Endothelial cell of umbilical vein (primary cell): ENCODE data around the gene RAB44. TPM values are rescaled to one million over a fixed set of nuclear protein-coding genes. Genes with fewer than 3 reads are reported as not detected.

Source experiments
- BruUV-seq: library from RNA; stranded (reverse); fragments of 400-500 nt; replicated peaks from 2 replicates; lab custom pipeline; 2021; lab: Mats Ljungman, UMichigan
- CTCF ChIA-PET: fragments of 300-600, 350-600 bp; sonication (Branson Sonifier 250); formaldehyde crosslinking; loops from one replicate; lab custom pipeline; 2021; ENCODE audit warnings: antibody characterized with exemption, inconsistent platforms; lab: Charles Lee
- POLR2A ChIA-PET: fragments of 300-600, 350-600 bp; sonication (Branson Sonifier 250); formaldehyde crosslinking; loops from one replicate; lab custom pipeline; 2021; ENCODE audit warnings: antibody characterized with exemption, inconsistent platforms; lab: Charles Lee
- DNase-seq: peaks from one replicate; pipeline ENCODE4 v3.0.0-alpha.2; 2011; ENCODE audit warnings: low read depth, low spot score
- FAIRE-seq: peaks from 2 replicates; lab custom pipeline; 2011; peaks lifted over from hg19 to GRCh38; lab: Jason Lieb, UNC
- H2AFZ ChIP-seq: 2 replicates; pipeline ENCODE4 v1.6.0; 2012; ENCODE audit warnings: low read depth, low read length, control low read depth, inconsistent platforms
- H3K27ac ChIP-seq: 2 replicates; pipeline ENCODE4 v1.5.1; 2011; ENCODE audit warnings: low read depth, mild to moderate bottlenecking, control low read depth, low read length, moderate library complexity; ENCODE audit not compliant: insufficient read depth
- H3K27me3 ChIP-seq, 2 experiments: 2 replicates each; pipeline versions ENCODE4 v1.6.0 to v1.6.1; 2011; ENCODE audit warnings: low read length in 2 of 2, mixed read lengths in 1 of 2; ENCODE audit not compliant: control insufficient read depth in 2 of 2, insufficient read depth in 2 of 2
- H3K36me3 ChIP-seq, 2 experiments: 2 replicates in 1 of 2; 3 replicates in 1 of 2; pipeline ENCODE4 v1.5.1; 2011; ENCODE audit warnings: low read length in 2 of 2, mild to moderate bottlenecking in 1 of 2, moderate library complexity in 1 of 2; ENCODE audit not compliant: control insufficient read depth in 2 of 2, insufficient read depth in 2 of 2; ENCODE audit errors: extremely low read depth in 1 of 2
- H3K4me1 ChIP-seq: 3 replicates; pipeline ENCODE4 v1.5.1; 2011; ENCODE audit warnings: mild to moderate bottlenecking, low read length; ENCODE audit not compliant: control insufficient read depth, insufficient read depth; ENCODE audit errors: extremely low read depth
- H3K4me2 ChIP-seq: 2 replicates; pipeline ENCODE4 v1.6.1; 2011; ENCODE audit warnings: low read length, control low read depth, mixed read lengths; ENCODE audit not compliant: insufficient read depth
- H3K4me3 ChIP-seq, 3 experiments: fragments of 200-600 bp in 1 of 3; sonication (generic), shearing (Covaris generic) in 1 of 3; replicated peaks in 1 of 3; 2 replicates each; pipeline ENCODE4 v1.5.1; 2011 to 2016; ENCODE audit warnings: control low read depth in 3 of 3, low read length in 3 of 3, mild to moderate bottlenecking in 2 of 3, inconsistent platforms in 1 of 3, low read depth in 1 of 3, moderate library complexity in 1 of 3; ENCODE audit not compliant: insufficient read depth in 1 of 3
- H3K79me2 ChIP-seq: 2 replicates; pipeline ENCODE4 v1.6.0; 2012; ENCODE audit warnings: low read length, inconsistent platforms; ENCODE audit not compliant: control insufficient read depth, insufficient read depth
- H3K9ac ChIP-seq: replicated peaks from 2 replicates; pipeline ENCODE3; 2011; ENCODE audit warnings: low read length, control low read depth; ENCODE audit not compliant: insufficient read depth; ENCODE audit errors: extremely low read depth
- H3K9me1 ChIP-seq: replicated peaks from 3 replicates; pipeline ENCODE4 v1.6.0; 2011; ENCODE audit warnings: mild to moderate bottlenecking, low read length; ENCODE audit not compliant: control insufficient read depth, insufficient read depth; ENCODE audit errors: extremely low read depth
- H3K9me3 ChIP-seq: replicated peaks from 2 replicates; pipeline ENCODE4 v1.5.1; 2012; ENCODE audit warnings: low read length, inconsistent platforms; ENCODE audit not compliant: control insufficient read depth, insufficient read depth
- H4K20me1 ChIP-seq: replicated peaks from 2 replicates; pipeline ENCODE3; 2011; ENCODE audit warnings: mild to moderate bottlenecking, low read length; ENCODE audit not compliant: control insufficient read depth, insufficient read depth; ENCODE audit errors: extremely low read depth
- EZH2 ChIP-seq: IDR thresholded peaks from 2 replicates; pipeline ENCODE4 v1.6.1; 2012; ENCODE audit warnings: borderline replicate concordance, low read depth, mild to moderate bottlenecking, moderate library complexity, low read length, inconsistent platforms; ENCODE audit not compliant: severe bottlenecking
- FOS ChIP-seq: IDR thresholded peaks from 2 replicates; pipeline ENCODE4 v1.6.1; 2011; ENCODE audit warnings: mild to moderate bottlenecking, low read length, moderate library complexity, borderline replicate concordance; ENCODE audit not compliant: insufficient read depth
- JUN ChIP-seq: IDR thresholded peaks from 2 replicates; pipeline ENCODE4 v1.6.1; 2011; ENCODE audit warnings: borderline replicate concordance, low read depth; ENCODE audit not compliant: insufficient read length, insufficient read depth
- MYC ChIP-seq: IDR thresholded peaks from one replicate; pipeline ENCODE4 v1.6.1; 2011; ENCODE audit warnings: mild to moderate bottlenecking, low read depth, low read length
- POLR2A ChIP-seq: IDR thresholded peaks from 2 replicates; pipeline ENCODE4 v1.6.1; 2012; ENCODE audit warnings: low read depth, mild to moderate bottlenecking, control low read depth, low read length
- POLR2AphosphoS5 ChIP-seq: IDR thresholded peaks from 2 replicates; pipeline ENCODE4 v1.6.1; 2012; ENCODE audit warnings: low read depth, mild to moderate bottlenecking, control low read depth, low read length, moderate library complexity; ENCODE audit not compliant: insufficient read depth
- dilution Hi-C: fragments of 300-500 bp; cut with MboI; formaldehyde crosslinking; loops from one replicate; pipeline ENCODE4 v1.15.0; 2019; ENCODE audit warnings: low sequenced_read_pairs; ENCODE audit not compliant: extremely low pct_ligation_motif_present
- intact Hi-C: fragments of 100-400 bp; cut with micrococcal nuclease; formaldehyde crosslinking; loops from one replicate; pipeline ENCODE4 v1.10.0; 2022
- polyA plus RNA-seq, 4 experiments: library from polyadenylated mRNA; depleted of rRNA in 3 of 4; stranded (reverse) in 3 of 4; unstranded in 1 of 4; fragments of >200 nt; gene quantifications; 2 replicates each; pipeline versions ENCODE4 v1.2.1 to v1.2.3, GENCODE V29; 2011 to 2012; ENCODE audit warnings: missing spikeins in 1 of 4
- total RNA-seq: library from RNA; stranded (reverse); gene quantifications from 2 replicates; pipeline ENCODE4 v1.2.3, GENCODE V29; 2021
- TF ChIP-seq, protein P1 (sequence below), 2 donors: IDR thresholded peaks; 1 replicate in 1 of 2; 2 replicates in 1 of 2; pipeline ENCODE4 v1.5.1; 2011; ENCODE audit warnings: low read length in 2 of 2, mild to moderate bottlenecking in 2 of 2, moderate library complexity in 2 of 2, control low read depth in 1 of 2, inconsistent platforms in 1 of 2, low read depth in 1 of 2; ENCODE audit not compliant: insufficient read depth in 1 of 2; ENCODE audit errors: extremely low read depth in 1 of 2
- TF ChIP-seq, protein P2 (sequence below): IDR thresholded peaks from 2 replicates; pipeline ENCODE4 v1.6.1; 2011; ENCODE audit not compliant: insufficient read depth, insufficient read length

RAB44 gene
- total and polyA plus RNA-seq, 2 donors (not counting 3 experiments of a cell fraction or from before 2014, with no cell fraction given), result 0.03 to 0.11 TPM

DNA sequence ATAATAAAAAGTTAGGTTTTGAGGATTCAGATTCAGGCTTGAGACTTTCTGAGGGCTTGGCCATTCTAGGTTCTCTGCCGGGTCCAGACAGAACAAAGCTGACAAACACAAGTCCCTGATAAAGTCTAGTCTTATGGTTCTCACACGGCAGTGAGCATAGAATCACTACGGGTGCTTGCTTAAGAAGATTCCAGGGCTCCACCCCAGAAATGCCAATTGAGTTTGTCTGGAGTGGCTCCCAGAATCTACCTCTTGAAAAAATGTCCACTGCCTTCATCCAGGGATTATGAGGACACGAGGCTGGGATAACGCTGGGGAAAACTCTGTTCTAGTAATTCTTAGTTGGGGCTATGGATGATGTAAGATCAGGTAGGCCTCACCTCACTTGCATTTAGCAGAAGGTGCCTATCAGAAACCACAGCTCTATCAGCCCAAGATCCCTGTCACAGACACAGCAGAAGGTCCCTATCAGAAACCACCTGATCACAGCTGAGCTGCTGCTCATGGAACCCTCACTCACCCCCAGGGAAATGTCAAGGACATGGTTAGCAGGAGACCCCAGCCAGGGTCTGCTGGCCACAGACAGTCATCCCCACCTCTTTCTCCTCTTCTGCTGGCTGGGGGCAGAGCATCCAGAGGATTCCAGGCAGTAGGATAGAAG lies 52.3 kb downstream of the RAB44 start:
- POLR2A ChIA-PET, result no interaction called here
- no peaks in the 10 kb centered on the region for H3K36me3 ChIP-seq
- no peak overlapping the region for H2AFZ ChIP-seq
- H3K9me1 ChIP-seq, result no peaks in the 10 kb centered on the region
- no peak overlapping the region for H3K27ac ChIP-seq
- intact Hi-C loops (no loop called here), dilution Hi-C loops (no loop called here)
- TF ChIP-seq POLR2AphosphoS5, result no peak
- no peak for TF ChIP-seq POLR2A
- no peak for TF ChIP-seq FOS
- TF ChIP-seq, protein P1, sequence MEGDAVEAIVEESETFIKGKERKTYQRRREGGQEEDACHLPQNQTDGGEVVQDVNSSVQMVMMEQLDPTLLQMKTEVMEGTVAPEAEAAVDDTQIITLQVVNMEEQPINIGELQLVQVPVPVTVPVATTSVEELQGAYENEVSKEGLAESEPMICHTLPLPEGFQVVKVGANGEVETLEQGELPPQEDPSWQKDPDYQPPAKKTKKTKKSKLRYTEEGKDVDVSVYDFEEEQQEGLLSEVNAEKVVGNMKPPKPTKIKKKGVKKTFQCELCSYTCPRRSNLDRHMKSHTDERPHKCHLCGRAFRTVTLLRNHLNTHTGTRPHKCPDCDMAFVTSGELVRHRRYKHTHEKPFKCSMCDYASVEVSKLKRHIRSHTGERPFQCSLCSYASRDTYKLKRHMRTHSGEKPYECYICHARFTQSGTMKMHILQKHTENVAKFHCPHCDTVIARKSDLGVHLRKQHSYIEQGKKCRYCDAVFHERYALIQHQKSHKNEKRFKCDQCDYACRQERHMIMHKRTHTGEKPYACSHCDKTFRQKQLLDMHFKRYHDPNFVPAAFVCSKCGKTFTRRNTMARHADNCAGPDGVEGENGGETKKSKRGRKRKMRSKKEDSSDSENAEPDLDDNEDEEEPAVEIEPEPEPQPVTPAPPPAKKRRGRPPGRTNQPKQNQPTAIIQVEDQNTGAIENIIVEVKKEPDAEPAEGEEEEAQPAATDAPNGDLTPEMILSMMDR (IDR thresholded peaks at IDR 0.05; ENCODE audit: extremely low read depth in 1 of 2, insufficient read depth in 1 of 2, low read depth in 1 of 2, low read length in 2 of 2), result no peak
- no peak for TF ChIP-seq MYC
- TF ChIP-seq EZH2, result no peak
- TF ChIP-seq, protein P2, sequence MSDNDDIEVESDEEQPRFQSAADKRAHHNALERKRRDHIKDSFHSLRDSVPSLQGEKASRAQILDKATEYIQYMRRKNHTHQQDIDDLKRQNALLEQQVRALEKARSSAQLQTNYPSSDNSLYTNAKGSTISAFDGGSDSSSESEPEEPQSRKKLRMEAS, result no peak
- no peak for TF ChIP-seq JUN
- no TSS peak for BruUV-seq
- DNase-seq (no peak), FAIRE-seq (no peak)
- no peak overlapping the region for H3K4me3 ChIP-seq
- no peak overlapping the region for H3K4me2 ChIP-seq
- no peaks in the 10 kb centered on the region for H3K9me3 ChIP-seq
- CTCF ChIA-PET, result interaction anchor here (1.3 to 1.5 kb wide), 3 partner anchors 9 to 11 kb away, joined by 3 to 5 read pairs (median 4); no protein-coding TSS in a partner anchor
- no peak overlapping the region for H3K9ac ChIP-seq
- no peaks in the 10 kb centered on the region for H3K79me2 ChIP-seq
- H4K20me1 ChIP-seq, result no peaks in the 10 kb centered on the region
- H3K4me1 ChIP-seq, result peaks cover 26% of the 10 kb centered on the region
- no peaks in the 10 kb centered on the region for H3K27me3 ChIP-seq
